K562 (cell line): Measurements from ENCODE around the gene FMOD. TPM values are rescaled to one million over a fixed set of nuclear protein-coding genes. Genes with fewer than 3 reads are reported as not detected.

Experiments used
- CBX5 ChIP-seq: IDR thresholded peaks from 2 replicates; pipeline ENCODE4 v1.6.1; 2014; ENCODE audit warnings: low read depth, borderline replicate concordance
- DPF2 ChIP-seq: fragments of 450-650 bp; IDR thresholded peaks from 2 replicates; pipeline ENCODE4 v1.6.1; 2016
- ELF4 ChIP-seq: fragments of 450-650 bp; formaldehyde crosslinking; IDR thresholded peaks from 2 replicates; pipeline ENCODE4 v1.4.0; 2022; ENCODE audit warnings: missing genetic modification characterization
- NCOA4 ChIP-seq: fragments of 450-650 bp; IDR thresholded peaks from 2 replicates; pipeline ENCODE4 v1.6.1; 2018; ENCODE audit warnings: mild to moderate bottlenecking; ENCODE audit not compliant: partially characterized antibody
- NCOA6 ChIP-seq: fragments of 450-650 bp; IDR thresholded peaks from 2 replicates; pipeline ENCODE4 v1.6.1; 2017; ENCODE audit warnings: mild to moderate bottlenecking
- PHF20 ChIP-seq: fragments of 450-650 bp; IDR thresholded peaks from 2 replicates; pipeline ENCODE4 v1.6.1; 2018; ENCODE audit not compliant: partially characterized antibody
- PPARD ChIP-seq: fragments of 250-450 bp; sonication (Bioruptor Pico); IDR thresholded peaks from 2 replicates; pipeline ENCODE4 v1.8.0; 2022; ENCODE audit warnings: inconsistent platforms, mild to moderate bottlenecking, moderate library complexity
- RB1 ChIP-seq: fragments of 450-650 bp; IDR thresholded peaks from 2 replicates; pipeline ENCODE4 v1.6.1; 2017; ENCODE audit warnings: low read depth, mild to moderate bottlenecking
- SP1 ChIP-seq: sonication (generic); formaldehyde crosslinking; IDR thresholded peaks from 2 replicates; pipeline ENCODE4 v1.8.1; 2022; ENCODE audit warnings: mild to moderate bottlenecking, missing genetic modification reagents
- TAF9B ChIP-seq: fragments of 450-650 bp; IDR thresholded peaks from 2 replicates; pipeline ENCODE4 v1.6.1; 2018; ENCODE audit warnings: mild to moderate bottlenecking; ENCODE audit not compliant: partially characterized antibody
- TBL1XR1 ChIP-seq, 2 experiments: IDR thresholded peaks; 2 replicates each; pipeline ENCODE4 v1.6.1; 2012; ENCODE audit warnings: improper control_type of control experiment in 2 of 2, low read length in 2 of 2, mild to moderate bottlenecking in 1 of 2
- TOE1 ChIP-seq, 2 experiments: fragments of 450-650 bp in 1 of 2; sonication (generic) in 1 of 2; formaldehyde crosslinking in 1 of 2; IDR thresholded peaks; 2 replicates each; pipeline versions ENCODE4 v1.7.1 to v1.8.0; 2016 to 2022; ENCODE audit warnings: borderline replicate concordance in 2 of 2, mild to moderate bottlenecking in 2 of 2, antibody characterized with exemption in 1 of 2, inconsistent platforms in 1 of 2, low read depth in 1 of 2, missing genetic modification reagents in 1 of 2, moderate library complexity in 1 of 2
- ZNF197 ChIP-seq: fragments of 200-800 bp; sonication (Bioruptor generic); IDR thresholded peaks from 2 replicates; pipeline ENCODE4 v1.6.1; 2016; ENCODE audit warnings: low read depth, missing genetic modification characterization, missing compliant biosample characterization
- ZNF3 ChIP-seq: fragments of 250-450 bp; sonication (Bioruptor Pico); IDR thresholded peaks from 2 replicates; pipeline ENCODE4 v1.5.0; 2021; ENCODE audit warnings: mild to moderate bottlenecking, moderate library complexity
- ZNF436 ChIP-seq: fragments of 250-450, 450-650 bp; sonication (Bioruptor Pico); formaldehyde crosslinking; IDR thresholded peaks from 2 replicates; pipeline ENCODE4 v1.7.0; 2020; ENCODE audit warnings: mild to moderate bottlenecking
- ZNF57 ChIP-seq: fragments of 450-650 bp; formaldehyde crosslinking; IDR thresholded peaks from 2 replicates; pipeline ENCODE4 v1.4.0; 2020; ENCODE audit warnings: mild to moderate bottlenecking, moderate library complexity
- polyA plus RNA-seq, 8 experiments: library from polyadenylated mRNA; depleted of rRNA in 4 of 8; stranded (reverse) in 5 of 8; unstranded in 3 of 8; fragments of >200 nt; fragmentation: Nextera tagmentation in 2 of 8; fragmentation: Illumina TruSeq in 1 of 8; extraction: Ambion mirVana in 2 of 8; extraction: Trizol in 1 of 8; gene quantifications; 2 replicates each; pipeline versions ENCODE4 v1.2.1 to v1.2.3, GENCODE V29; 2011 to 2014; ENCODE audit warnings: inconsistent platforms in 1 of 8, missing spikeins in 1 of 8
- total RNA-seq, 7 experiments: library from RNA; depleted of rRNA in 6 of 7; stranded (reverse); fragments of >200 nt in 6 of 7; fragmentation: Illumina TruSeq in 2 of 7; extraction: Trizol in 2 of 7; gene quantifications; 2 replicates each; pipeline versions ENCODE4 v1.2.1 to v1.2.3, GENCODE V29; 2011 to 2021; ENCODE audit warnings: low replicate concordance in 1 of 7
- TF ChIP-seq, protein P1 (sequence below): fragments of 450-650 bp; IDR thresholded peaks from 2 replicates; pipeline ENCODE4 v1.6.1; 2018; ENCODE audit not compliant: partially characterized antibody
- TF ChIP-seq, protein P2 (sequence below), 2 experiments: fragments of 450-650 bp; IDR thresholded peaks; 2 replicates each; pipeline ENCODE4 v1.6.1; 2018; ENCODE audit warnings: mild to moderate bottlenecking in 2 of 2, low read depth in 1 of 2; ENCODE audit not compliant: partially characterized antibody in 2 of 2
- TF ChIP-seq, protein P3 (sequence below): fragments of 450-650 bp; formaldehyde crosslinking; conservative IDR thresholded peaks from 2 replicates; pipeline ENCODE4 v1.4.0; 2022; ENCODE audit warnings: mild to moderate bottlenecking, missing genetic modification characterization

The FMOD gene
- total and polyA plus RNA-seq, 9 of the 15 experiments (the other 6 are each of a cell fraction or from before 2014, with no cell fraction given) = 0.03 to 0.13 (median 0.03) TPM; not detected in 6

DNA sequence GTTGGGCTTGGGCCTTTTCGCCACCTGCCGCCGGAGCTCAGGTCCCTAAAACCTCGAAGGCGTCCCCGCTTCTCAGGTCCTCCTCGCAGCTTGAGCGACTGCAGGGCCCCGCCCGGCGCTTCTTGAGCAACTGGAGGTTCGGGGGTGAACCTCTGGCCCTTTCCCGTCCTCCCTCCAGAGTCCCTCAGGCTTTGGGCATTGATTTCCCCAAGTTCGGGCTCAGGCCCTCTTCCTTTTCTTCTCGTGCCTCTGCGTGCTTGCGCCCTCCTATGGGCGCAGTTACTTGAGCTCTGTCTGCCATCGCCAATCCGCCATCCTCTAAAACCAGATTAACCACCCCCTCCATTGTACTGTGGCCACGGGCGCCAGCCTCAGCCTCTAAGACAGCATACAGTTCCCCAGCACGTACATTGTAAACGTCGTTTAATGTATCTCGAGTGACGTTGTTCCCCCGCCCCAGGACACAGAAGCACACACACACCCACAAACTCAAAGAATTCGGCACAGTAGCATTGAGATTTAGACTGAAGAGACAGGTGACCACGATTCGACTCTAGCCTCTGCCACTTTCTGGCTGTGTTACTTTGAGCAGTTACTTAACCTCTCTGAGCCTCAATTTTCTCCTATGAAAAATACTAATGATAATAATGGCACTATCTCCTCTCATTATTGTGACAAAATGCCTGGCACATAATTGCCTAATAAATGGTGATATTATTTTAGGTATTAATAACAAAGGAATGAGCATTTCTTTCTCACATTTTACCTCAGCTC is 23.1 kb downstream of the FMOD start (continued):
- TF ChIP-seq ZNF436 (CRISPR knock-in tag) (no peak), ZNF57 (no peak), SP1 (CRISPR knock-in tag) (no peak), CBX5 (no peak), TAF9B (no peak), ZNF3 (CRISPR knock-in tag) (no peak), PPARD (CRISPR knock-in tag) (no peak), RB1 (peak; percentile 26; the same call in 1 of the 2 replicates), ELF4 (CRISPR knock-in tag) (no peak), PHF20 (peak; percentile 47), NCOA4 (no peak), TBL1XR1 (IDR thresholded peaks at IDR 0.05; ENCODE audit: low read length in 2 of 2) (no peak), DPF2 (0 out of 2 replicates have a peak, but pooled peaks have one; percentile 36), TOE1 (IDR thresholded peaks at IDR 0.05; ENCODE audit: borderline replicate concordance) (peak; percentile 40; the same call in 1 of the 2 replicates), TOE1 (CRISPR knock-in tag; IDR thresholded peaks at IDR 0.05; ENCODE audit: borderline replicate concordance, low read depth) (no peak), NCOA6 (no peak; the same call in 1 of the 2 replicates), ZNF197 (no peak)
- TF ChIP-seq, protein P1, sequence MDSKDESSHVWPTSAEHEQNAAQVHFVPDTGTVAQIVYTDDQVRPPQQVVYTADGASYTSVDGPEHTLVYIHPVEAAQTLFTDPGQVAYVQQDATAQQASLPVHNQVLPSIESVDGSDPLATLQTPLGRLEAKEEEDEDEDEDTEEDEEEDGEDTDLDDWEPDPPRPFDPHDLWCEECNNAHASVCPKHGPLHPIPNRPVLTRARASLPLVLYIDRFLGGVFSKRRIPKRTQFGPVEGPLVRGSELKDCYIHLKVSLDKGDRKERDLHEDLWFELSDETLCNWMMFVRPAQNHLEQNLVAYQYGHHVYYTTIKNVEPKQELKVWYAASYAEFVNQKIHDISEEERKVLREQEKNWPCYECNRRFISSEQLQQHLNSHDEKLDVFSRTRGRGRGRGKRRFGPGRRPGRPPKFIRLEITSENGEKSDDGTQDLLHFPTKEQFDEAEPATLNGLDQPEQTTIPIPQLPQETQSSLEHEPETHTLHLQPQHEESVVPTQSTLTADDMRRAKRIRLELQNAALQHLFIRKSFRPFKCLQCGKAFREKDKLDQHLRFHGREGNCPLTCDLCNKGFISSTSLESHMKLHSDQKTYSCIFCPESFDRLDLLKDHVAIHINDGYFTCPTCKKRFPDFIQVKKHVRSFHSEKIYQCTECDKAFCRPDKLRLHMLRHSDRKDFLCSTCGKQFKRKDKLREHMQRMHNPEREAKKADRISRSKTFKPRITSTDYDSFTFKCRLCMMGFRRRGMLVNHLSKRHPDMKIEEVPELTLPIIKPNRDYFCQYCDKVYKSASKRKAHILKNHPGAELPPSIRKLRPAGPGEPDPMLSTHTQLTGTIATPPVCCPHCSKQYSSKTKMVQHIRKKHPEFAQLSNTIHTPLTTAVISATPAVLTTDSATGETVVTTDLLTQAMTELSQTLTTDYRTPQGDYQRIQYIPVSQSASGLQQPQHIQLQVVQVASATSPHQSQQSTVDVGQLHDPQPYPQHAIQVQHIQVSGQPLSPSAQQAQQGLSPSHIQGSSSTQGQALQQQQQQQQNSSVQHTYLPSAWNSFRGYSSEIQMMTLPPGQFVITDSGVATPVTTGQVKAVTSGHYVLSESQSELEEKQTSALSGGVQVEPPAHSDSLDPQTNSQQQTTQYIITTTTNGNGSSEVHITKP = peak; percentile 48
- TF ChIP-seq, protein P2, sequence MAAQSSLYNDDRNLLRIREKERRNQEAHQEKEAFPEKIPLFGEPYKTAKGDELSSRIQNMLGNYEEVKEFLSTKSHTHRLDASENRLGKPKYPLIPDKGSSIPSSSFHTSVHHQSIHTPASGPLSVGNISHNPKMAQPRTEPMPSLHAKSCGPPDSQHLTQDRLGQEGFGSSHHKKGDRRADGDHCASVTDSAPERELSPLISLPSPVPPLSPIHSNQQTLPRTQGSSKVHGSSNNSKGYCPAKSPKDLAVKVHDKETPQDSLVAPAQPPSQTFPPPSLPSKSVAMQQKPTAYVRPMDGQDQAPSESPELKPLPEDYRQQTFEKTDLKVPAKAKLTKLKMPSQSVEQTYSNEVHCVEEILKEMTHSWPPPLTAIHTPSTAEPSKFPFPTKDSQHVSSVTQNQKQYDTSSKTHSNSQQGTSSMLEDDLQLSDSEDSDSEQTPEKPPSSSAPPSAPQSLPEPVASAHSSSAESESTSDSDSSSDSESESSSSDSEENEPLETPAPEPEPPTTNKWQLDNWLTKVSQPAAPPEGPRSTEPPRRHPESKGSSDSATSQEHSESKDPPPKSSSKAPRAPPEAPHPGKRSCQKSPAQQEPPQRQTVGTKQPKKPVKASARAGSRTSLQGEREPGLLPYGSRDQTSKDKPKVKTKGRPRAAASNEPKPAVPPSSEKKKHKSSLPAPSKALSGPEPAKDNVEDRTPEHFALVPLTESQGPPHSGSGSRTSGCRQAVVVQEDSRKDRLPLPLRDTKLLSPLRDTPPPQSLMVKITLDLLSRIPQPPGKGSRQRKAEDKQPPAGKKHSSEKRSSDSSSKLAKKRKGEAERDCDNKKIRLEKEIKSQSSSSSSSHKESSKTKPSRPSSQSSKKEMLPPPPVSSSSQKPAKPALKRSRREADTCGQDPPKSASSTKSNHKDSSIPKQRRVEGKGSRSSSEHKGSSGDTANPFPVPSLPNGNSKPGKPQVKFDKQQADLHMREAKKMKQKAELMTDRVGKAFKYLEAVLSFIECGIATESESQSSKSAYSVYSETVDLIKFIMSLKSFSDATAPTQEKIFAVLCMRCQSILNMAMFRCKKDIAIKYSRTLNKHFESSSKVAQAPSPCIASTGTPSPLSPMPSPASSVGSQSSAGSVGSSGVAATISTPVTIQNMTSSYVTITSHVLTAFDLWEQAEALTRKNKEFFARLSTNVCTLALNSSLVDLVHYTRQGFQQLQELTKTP (IDR thresholded peaks at IDR 0.05; ENCODE audit: low read depth in 1 of 2, partially characterized antibody in 2 of 2) = peak in 1 of 2 experiments; percentile 50
- TF ChIP-seq, protein P3, sequence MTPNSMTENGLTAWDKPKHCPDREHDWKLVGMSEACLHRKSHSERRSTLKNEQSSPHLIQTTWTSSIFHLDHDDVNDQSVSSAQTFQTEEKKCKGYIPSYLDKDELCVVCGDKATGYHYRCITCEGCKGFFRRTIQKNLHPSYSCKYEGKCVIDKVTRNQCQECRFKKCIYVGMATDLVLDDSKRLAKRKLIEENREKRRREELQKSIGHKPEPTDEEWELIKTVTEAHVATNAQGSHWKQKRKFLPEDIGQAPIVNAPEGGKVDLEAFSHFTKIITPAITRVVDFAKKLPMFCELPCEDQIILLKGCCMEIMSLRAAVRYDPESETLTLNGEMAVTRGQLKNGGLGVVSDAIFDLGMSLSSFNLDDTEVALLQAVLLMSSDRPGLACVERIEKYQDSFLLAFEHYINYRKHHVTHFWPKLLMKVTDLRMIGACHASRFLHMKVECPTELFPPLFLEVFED (CRISPR knock-in tag) = 0 out of 2 replicates have a peak, but pooled peaks have one; percentile 3
